B cell (primary cell): ENCODE results near the gene PRKCH. TPM values are rescaled to one million over a fixed set of nuclear protein-coding genes. Genes with fewer than 3 reads are reported as not detected.

Experiments
- ATAC-seq: fragments of 200-7000 bp; cut with Tn5 transposase; one replicate; pipeline ENCODE4 v1.10.0; 2021; ENCODE audit warnings: low read depth, mild to moderate bottlenecking, moderate number of reproducible peaks, moderate library complexity
- CTCF ChIA-PET: fragments of 350-600 bp; sonication (Branson Sonifier 250); formaldehyde crosslinking; loops from one replicate; lab custom pipeline; 2021; ENCODE audit warnings: antibody characterized with exemption, inconsistent platforms; lab: Charles Lee
- POLR2A ChIA-PET: fragments of 350-600 bp; sonication (Branson Sonifier 250); formaldehyde crosslinking; loops from one replicate; lab custom pipeline; 2021; ENCODE audit warnings: antibody characterized with exemption; lab: Charles Lee
- DNase-seq: peaks from one replicate; pipeline ENCODE4 v3.0.0; 2013
- H2AFZ ChIP-seq: 2 replicates; pipeline ENCODE4 v1.6.1; 2012; ENCODE audit warnings: mild to moderate bottlenecking, low read depth, low read length; ENCODE audit not compliant: insufficient read depth, poor library complexity, severe bottlenecking
- H3K27ac ChIP-seq, 2 donors: 1 replicate in 1 of 2; 2 replicates in 1 of 2; pipeline ENCODE4 v1.5.1; 2012 to 2013; ENCODE audit warnings: low read length in 2 of 2, mild to moderate bottlenecking in 2 of 2, moderate library complexity in 1 of 2
- H3K27me3 ChIP-seq, 4 experiments: fragments of 200-600 bp in 1 of 4; sonication (generic) in 1 of 4; replicated peaks in 1 of 4; 1 replicate in 2 of 4; 2 replicates in 2 of 4; pipeline versions ENCODE4 v1.6.1 to v1.7.0; 2013 to 2016; ENCODE audit warnings: low read length in 3 of 4, mild to moderate bottlenecking in 2 of 4, mixed read lengths in 1 of 4, moderate library complexity in 1 of 4; ENCODE audit not compliant: insufficient read depth in 4 of 4, control insufficient read depth in 3 of 4; ENCODE audit errors: control extremely low read depth in 1 of 4
- H3K36me3 ChIP-seq, 2 experiments: replicated peaks in 1 of 2; 1 replicate in 1 of 2; 2 replicates in 1 of 2; pipeline versions ENCODE4 v1.6.1 to v1.7.1; 2013; ENCODE audit warnings: low read length in 1 of 2; ENCODE audit not compliant: insufficient read depth in 2 of 2, control insufficient read depth in 1 of 2; ENCODE audit errors: control extremely low read depth in 1 of 2, extremely low read depth in 1 of 2
- H3K4me1 ChIP-seq, 2 donors: fragments of 200-600 bp in 1 of 2; sonication (generic) in 1 of 2; 1 replicate in 1 of 2; 2 replicates in 1 of 2; pipeline versions ENCODE4 v1.5.1 to v1.6.1; 2013 to 2017; ENCODE audit warnings: low read length in 2 of 2; ENCODE audit not compliant: control insufficient read depth in 2 of 2, insufficient read depth in 2 of 2
- H3K4me2 ChIP-seq: replicated peaks from 2 replicates; pipeline ENCODE3; 2012; ENCODE audit warnings: mild to moderate bottlenecking, low read depth, low read length; ENCODE audit not compliant: poor library complexity, severe bottlenecking
- H3K4me3 ChIP-seq, 5 experiments: fragments of 200-600 bp in 1 of 5; sonication (generic) in 1 of 5; 1 replicate in 3 of 5; 2 replicates in 2 of 5; pipeline versions ENCODE4 v1.5.1 to v1.7.0; 2011 to 2016; ENCODE audit warnings: low read length in 4 of 5, mild to moderate bottlenecking in 4 of 5, low read depth in 2 of 5, control low read depth in 1 of 5, moderate library complexity in 1 of 5; ENCODE audit not compliant: insufficient read depth in 1 of 5; ENCODE audit errors: control extremely low read depth in 1 of 5, extremely low read depth in 1 of 5
- H3K79me2 ChIP-seq: fragments of 200-600 bp; sonication (generic); one replicate; pipeline ENCODE4 v1.6.0; 2016; ENCODE audit warnings: low read length; ENCODE audit not compliant: control insufficient read depth, insufficient read depth
- H3K9ac ChIP-seq: fragments of 200-600 bp; sonication (generic); 2 replicates; pipeline ENCODE4 v1.6.1; 2017; ENCODE audit warnings: mild to moderate bottlenecking, low read length, moderate library complexity
- H3K9me3 ChIP-seq, 3 donors: one replicate each; pipeline versions ENCODE4 v1.6.1 to v1.7.1; 2013; ENCODE audit warnings: low read length in 2 of 3; ENCODE audit not compliant: control insufficient read depth in 2 of 3, insufficient read depth in 1 of 3; ENCODE audit errors: control extremely low read depth in 1 of 3
- H4K20me1 ChIP-seq: 2 replicates; pipeline ENCODE4 v1.6.0; 2012; ENCODE audit warnings: mild to moderate bottlenecking, low read length; ENCODE audit not compliant: insufficient read depth, control insufficient read depth, poor library complexity, severe bottlenecking
- H3K27ac Mint-ChIP-seq: one replicate; pipeline ENCODE4 v1.8.0; 2021; ENCODE audit warnings: mixed read lengths
- H3K27me3 Mint-ChIP-seq: one replicate; pipeline ENCODE4 v1.8.0; 2021; ENCODE audit warnings: mixed read lengths
- H3K4me1 Mint-ChIP-seq: one replicate; pipeline ENCODE4 v1.8.0; 2021; ENCODE audit warnings: mixed read lengths
- H3K4me3 Mint-ChIP-seq: one replicate; pipeline ENCODE4 v1.8.0; 2021; ENCODE audit warnings: mixed read lengths
- H3K9me3 Mint-ChIP-seq: one replicate; pipeline ENCODE4 v1.8.0; 2022; ENCODE audit warnings: mixed read lengths; ENCODE audit not compliant: insufficient read depth
- CTCF ChIP-seq: fragments of 200-600 bp; IDR thresholded peaks from one replicate; pipeline ENCODE4 v1.8.0; 2022; ENCODE audit warnings: antibody characterized with exemption, mild to moderate bottlenecking
- EZH2 ChIP-seq: IDR thresholded peaks from 2 replicates; pipeline ENCODE4 v1.6.1; 2012; ENCODE audit warnings: borderline replicate concordance, low read depth, mild to moderate bottlenecking, moderate library complexity, low read length; ENCODE audit not compliant: insufficient read depth, poor library complexity, severe bottlenecking
- WGBS: methylation state at CpG from one replicate; pipeline ENCODE4 v1.1.5; 2013; ENCODE audit warnings: missing lambda C conversion rate; ENCODE audit not compliant: insufficient coverage; 5-methylcytosine and 5-hydroxymethylcytosine counted together
- intact Hi-C: fragments of 100-400 bp; cut with micrococcal nuclease; formaldehyde crosslinking; loops from one replicate; pipeline ENCODE4 v1.10.0; 2022
- polyA plus RNA-seq: library from polyadenylated mRNA; depleted of rRNA; stranded (reverse); fragments of >200 nt; gene quantifications from 2 replicates; pipeline ENCODE4 v1.2.3, GENCODE V29; 2012
- total RNA-seq, 2 donors: library from RNA; stranded (reverse); fragments of 120-200 nt in 1 of 2; gene quantifications; 1 replicate in 1 of 2; 2 replicates in 1 of 2; pipeline versions ENCODE4 v1.2.3 to v1.2.4, GENCODE V29; 2013 to 2022

The PRKCH gene
- total and polyA plus RNA-seq, 2 donors (not counting 1 experiment from before 2014, with no cell fraction given) = 2.0 to 5.0 TPM

GRCh38 chr14:61492474-61492873, 171.1 kb downstream of the PRKCH start:
- Mint-ChIP-seq H3K27ac (no peak overlapping the region), H3K4me3 (no peak overlapping the region), H3K4me1 (peaks cover 25% of the 10 kb centered on the region), H3K27me3 (no peaks in the 10 kb centered on the region), H3K9me3 (no peaks in the 10 kb centered on the region)
- intact Hi-C loops = no loop called here
- Histone ChIP-seq H3K9ac (no peak overlapping the region), H3K36me3 (no peaks in the 10 kb centered on the region), H3K27ac (no peak overlapping the region), H3K4me3 (no peak overlapping the region), H4K20me1 (no peaks in the 10 kb centered on the region), H2AFZ (no peak overlapping the region), H3K9me3 (no peaks in the 10 kb centered on the region), H3K4me2 (no peak overlapping the region), H3K79me2 (no peaks in the 10 kb centered on the region), H3K4me1 (peaks cover 24 to 29% of the 10 kb centered on the region in 2 donors), H3K27me3 (no peaks in the 10 kb centered on the region)
- TF ChIP-seq EZH2 (no peak), CTCF (no peak)
- DNase-seq (no peak), ATAC-seq (no peak)
- 94% methylated on average over 2 of the region's 3 CpGs for WGBS
- ChIA-PET CTCF (interaction anchor here (1.4 to 2.6 kb wide), 2 partner anchors 10 to 21 kb away, joined by 3 to 14 read pairs; no protein-coding TSS in a partner anchor), POLR2A (interaction anchor here (0.5 to 2.3 kb wide), 2 partner anchors 13 to 289 kb away, joined by 5 to 6 read pairs; no protein-coding TSS in a partner anchor)

DNA sequence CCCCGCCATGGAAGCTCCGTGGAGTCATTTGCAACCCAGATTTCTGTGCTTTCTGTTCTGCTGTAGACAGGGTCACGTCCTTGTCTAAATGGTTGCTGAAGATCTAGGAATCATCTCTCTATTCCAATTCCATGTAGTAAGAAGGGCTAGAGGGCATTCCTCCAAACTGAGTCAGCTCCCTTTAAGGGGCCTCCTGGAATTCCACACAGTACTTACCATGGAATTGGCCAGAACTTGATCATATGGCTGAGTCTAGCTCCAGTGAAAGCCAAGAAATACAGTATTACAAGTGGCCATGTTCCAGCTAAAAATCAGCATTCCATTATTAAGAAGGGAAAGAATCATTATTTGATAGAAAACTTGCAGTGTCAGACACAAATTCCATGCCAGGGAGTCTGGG, 171.9 kb downstream of the PRKCH start:
- Histone ChIP-seq H3K9ac (no peak overlapping the region), H3K9me3 (no peaks in the 10 kb centered on the region), H2AFZ (no peak overlapping the region), H3K79me2 (no peaks in the 10 kb centered on the region), H3K4me1 (peaks cover 24 to 29% of the 10 kb centered on the region in 2 donors), H3K27ac (no peak overlapping the region), H3K36me3 (no peaks in the 10 kb centered on the region), H3K4me3 (no peak overlapping the region), H3K27me3 (no peaks in the 10 kb centered on the region), H4K20me1 (no peaks in the 10 kb centered on the region), H3K4me2 (no peak overlapping the region)
- no peak for TF ChIP-seq CTCF
- TF ChIP-seq EZH2 = no peak
- intact Hi-C loops = no loop called here
- no peak for ATAC-seq
- peaks cover 25% of the 10 kb centered on the region for H3K4me1 Mint-ChIP-seq
- H3K4me3 Mint-ChIP-seq = no peak overlapping the region
- ChIA-PET CTCF (interaction anchor here (1.3 to 2.6 kb wide), 3 partner anchors 9 to 21 kb away, joined by 3 to 14 read pairs (median 5); no protein-coding TSS in a partner anchor), POLR2A (interaction anchor here (2.0 to 2.3 kb wide), 2 partner anchors 14 to 15 kb away, joined by 4 to 6 read pairs; no protein-coding TSS in a partner anchor)
- no peak for DNase-seq
- H3K9me3 Mint-ChIP-seq = no peaks in the 10 kb centered on the region
- 100% methylated on average over 2 of the region's 3 CpGs for whole genome bisulfite sequencing
- no peaks in the 10 kb centered on the region for H3K27me3 Mint-ChIP-seq
- H3K27ac Mint-ChIP-seq = no peak overlapping the region
